SK-MEL-5 (cell line): ENCODE data around the gene TRIM7. TPM values are rescaled to one million over a fixed set of nuclear protein-coding genes. Genes with fewer than 3 reads are reported as not detected.

ENCODE experiments used
- DNase-seq: peaks from one replicate; pipeline ENCODE4 v3.0.0-alpha.2; 2016; ENCODE audit warnings: low read depth, low spot score
- in situ Hi-C: cut with HindIII; loops from 2 replicates; pipeline ENCODE4 v1.10.0; 2016; ENCODE audit warnings: low sequenced_read_pairs, high pct_unique_total_duplicates, low pct_unique_long_range_greater_than_20kb
- total RNA-seq: library from RNA; depleted of rRNA; stranded (reverse); fragments of >200 nt; shearing (Covaris generic); gene quantifications from 2 replicates; pipeline ENCODE4 v1.2.3, GENCODE V29; 2014

Gene TRIM7
- total RNA-seq, 1 experiment from 2014 or later: 6.8 TPM

GRCh38 chr5:181203777-181204112, 1.3 kb downstream of the TRIM7 start:
- in situ Hi-C loops: no loop called here
- no peak for DNase-seq

DNA sequence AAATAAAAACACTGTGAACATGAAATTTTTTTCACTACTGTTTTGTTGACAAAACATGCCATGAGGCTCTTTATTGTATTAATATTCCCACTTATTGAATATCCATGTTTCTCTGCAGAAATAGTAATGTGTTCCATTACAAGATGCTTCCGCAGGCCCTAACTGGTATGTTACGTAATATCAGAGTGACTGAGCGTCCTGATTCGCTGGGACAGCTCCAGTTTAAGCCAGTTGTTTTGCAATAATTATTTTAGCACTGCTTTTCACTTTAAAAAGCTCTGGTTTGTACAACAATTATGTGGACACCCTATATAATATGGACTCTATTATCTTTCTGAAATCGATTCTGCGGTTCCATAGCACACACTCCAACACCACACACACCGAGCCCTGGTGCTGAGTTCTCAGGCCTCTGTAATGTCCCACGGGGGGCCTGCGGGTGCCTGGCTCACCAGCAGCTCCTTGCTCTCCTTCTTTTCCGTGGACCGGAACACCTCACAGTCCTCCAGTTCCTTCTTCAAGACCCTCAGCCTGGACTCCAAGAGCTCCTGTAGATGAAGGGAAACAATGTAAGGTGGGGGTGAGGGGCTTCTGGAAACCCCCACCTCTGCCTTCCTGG, 1.8 kb downstream of the TRIM7 start:
- no peak for DNase-seq
- in situ Hi-C loops: no loop called here

DNA sequence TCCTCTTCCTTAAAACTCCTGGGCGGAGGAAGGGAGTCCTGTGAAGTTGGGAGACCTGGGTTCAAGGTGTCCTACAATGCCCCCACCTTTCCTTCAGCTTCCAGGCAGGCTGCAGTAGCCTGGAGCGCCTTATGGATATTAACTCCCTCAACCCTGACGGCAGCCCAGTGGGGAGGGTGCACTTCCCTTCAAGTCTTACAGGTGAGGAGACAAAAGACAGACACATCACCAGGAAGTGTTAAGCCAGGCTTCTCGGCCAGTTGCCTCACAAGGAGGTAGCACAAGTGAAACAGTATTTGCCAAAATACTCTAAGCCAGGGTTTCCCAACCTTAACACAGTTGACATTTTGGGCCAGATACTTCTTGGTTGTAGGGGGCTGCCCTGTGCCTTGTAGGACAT, 4.2 kb downstream of the TRIM7 start:
- DNase-seq: no peak
- in situ Hi-C loops: no loop called here

GRCh38 chr5:181199881-181200638, 4.9 kb downstream of the TRIM7 start:
- in situ Hi-C loops: no loop called here
- DNase-seq: no peak

- no peak for DNase-seq
- in situ Hi-C loops: no loop called here
These were observed 6.0 kb downstream of the TRIM7 start for GRCh38 chr5:181198905-181199519.

- DNase-seq: no peak
These were observed 6.8 kb downstream of the TRIM7 start for GRCh38 chr5:181198106-181198685.

GRCh38 chr5:181197326-181197951, 7.6 kb downstream of the TRIM7 start:
- in situ Hi-C loops: no loop called here
- DNase-seq: no peak

More at GRCh38 chr5:181198106-181198685, 6.8 kb downstream of the TRIM7 start:
- in situ Hi-C loops: no loop called here

DNA sequence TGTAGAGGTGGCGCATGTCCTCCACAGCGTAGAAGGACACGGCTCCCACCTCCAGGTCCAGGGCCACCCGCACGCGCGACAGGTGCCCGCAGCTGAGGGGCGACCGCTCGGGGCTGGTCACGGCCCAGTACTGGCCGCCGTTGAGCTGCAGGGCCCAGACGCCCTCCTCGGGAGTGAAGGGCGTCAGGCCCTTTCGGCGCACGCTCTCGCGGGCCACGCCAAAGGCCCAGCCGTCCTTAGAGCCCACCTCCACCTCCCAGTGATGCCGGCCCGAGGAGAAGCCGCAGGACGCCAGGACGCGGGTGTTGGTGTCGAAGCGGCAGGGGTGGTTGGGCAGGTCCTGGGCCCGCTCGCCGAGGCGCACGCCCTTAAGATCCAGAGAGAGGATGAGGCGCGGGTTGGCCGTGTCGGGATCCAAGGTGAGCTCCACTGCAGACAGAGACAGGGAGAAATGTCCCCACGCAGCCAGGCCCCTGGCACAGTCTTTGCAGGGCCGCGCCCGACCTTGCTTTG, 9.7 kb downstream of the TRIM7 start:
- in situ Hi-C loops: no loop called here
- DNase-seq: no peak

- DNase-seq: no peak
- in situ Hi-C loops: no loop called here
These were observed 10.3 kb downstream of the TRIM7 start for GRCh38 chr5:181194489-181195248.

DNA sequence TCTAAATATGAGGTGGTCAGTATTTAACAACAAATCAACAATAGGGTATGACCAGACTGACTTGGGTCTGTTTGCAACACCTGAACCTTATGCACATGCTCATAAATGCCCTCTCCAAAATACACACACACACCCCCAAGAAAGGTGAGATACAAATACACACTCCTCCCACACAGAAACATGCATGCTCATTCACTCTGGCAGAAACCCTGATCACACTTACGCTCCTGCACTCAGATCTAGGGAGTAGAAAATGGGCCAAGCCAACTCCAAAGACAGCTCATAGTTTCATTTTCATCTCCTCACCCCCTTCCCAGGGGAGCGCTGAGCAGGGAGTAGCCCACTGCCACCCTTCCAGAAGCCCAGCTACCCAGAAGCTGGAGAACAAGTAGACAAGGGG, 11.3 kb downstream of the TRIM7 start:
- DNase-seq: no peak
- in situ Hi-C loops: no loop called here

DNA sequence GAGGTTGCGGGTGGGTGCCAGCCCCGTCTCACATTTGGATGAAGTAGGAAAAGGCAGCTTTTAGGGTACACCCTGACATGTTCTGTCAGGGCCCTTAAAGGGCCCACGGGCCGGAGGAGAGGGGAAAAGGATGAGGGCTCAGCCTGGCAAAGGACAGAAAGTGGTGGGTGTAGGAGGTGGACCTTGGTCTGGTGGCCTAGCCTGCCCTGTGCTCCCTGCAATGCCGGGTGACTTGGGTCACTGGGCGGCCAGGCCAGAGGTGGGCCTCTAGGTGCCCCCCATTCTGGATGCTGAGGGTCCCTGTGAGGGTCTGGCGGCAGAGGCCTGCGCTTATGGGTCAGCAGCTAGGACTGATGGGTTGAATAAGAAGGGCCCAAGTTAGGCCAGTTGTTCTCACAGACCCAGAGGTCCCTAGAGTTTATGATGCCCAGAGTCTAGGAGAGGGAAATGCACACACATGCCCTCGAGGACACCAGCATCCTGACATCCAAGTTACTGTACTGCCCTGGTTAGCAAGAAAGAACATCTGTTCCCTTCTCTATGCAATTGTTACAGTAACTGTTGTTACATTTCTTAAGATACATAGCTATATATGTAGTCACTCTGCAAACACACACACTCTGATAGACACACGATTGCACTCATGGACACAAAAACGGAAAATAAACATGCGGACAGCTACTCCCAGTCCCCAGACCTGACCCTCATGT, 12.5 kb downstream of the TRIM7 start:
- no peak for DNase-seq
- in situ Hi-C loops: no loop called here

DNA sequence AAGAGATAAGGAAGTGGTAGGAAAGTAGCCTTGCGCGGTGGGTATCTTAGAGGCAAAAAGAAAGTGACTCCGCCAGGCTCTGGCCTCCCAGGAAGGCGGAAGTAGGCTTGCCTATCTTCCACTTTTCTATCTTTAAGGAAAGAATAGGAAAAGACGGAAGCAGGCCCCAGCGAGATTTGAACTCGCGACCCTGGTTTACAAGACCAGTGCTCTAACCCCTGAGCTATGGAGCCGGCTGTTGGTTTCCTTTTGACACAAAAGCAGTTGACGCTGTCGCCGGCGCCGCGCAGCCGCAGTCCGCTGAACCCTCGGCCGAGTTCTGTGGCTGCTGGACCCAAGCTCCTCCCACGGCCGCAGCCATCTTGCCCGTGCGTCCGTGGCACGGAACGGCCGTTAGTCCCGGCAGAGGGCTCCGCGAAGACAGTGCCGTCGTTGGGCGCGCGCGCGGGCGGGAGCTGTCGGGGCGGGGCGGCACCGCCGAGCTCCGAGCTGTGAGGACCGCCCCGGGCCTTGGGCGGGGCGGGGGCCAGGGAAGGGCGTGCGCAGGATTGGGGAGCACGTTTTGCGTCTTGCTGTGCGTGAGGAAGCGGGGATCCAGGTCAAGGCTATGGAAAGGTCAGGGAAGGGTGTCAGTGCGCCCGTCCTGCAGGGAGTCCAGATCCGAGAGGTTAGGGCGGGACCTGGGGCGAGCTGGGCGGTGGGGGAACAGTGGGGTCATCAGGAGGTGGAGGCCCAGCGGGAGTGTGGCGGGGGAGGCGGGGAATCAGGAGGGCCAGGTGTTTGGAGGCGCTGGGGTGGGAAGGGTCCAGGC, 13.3 kb downstream of the TRIM7 start:
- DNase-seq: peak; percentile 91
- in situ Hi-C loops: no loop called here

- in situ Hi-C loops: no loop called here
- DNase-seq: peak; percentile 23
These were observed 14.1 kb downstream of the TRIM7 start for GRCh38 chr5:181190711-181191525.

- in situ Hi-C loops: no loop called here
- no peak for DNase-seq
These were observed 14.9 kb downstream of the TRIM7 start for GRCh38 chr5:181189962-181190710.
